EL (cell line): ENCODE measurements around the gene TULP4.
"Not testable (repeated sequence)": the region's sequence is repeated elsewhere in the genome, so short reads cannot be mapped to it uniquely, and the experiment has no call there.

Source experiments
- DNase-seq: peaks from one replicate; pipeline ENCODE4 v3.0.0-alpha.2; 2016

Gene TULP4

GRCh38 chr6:158422629-158423238 lies 110.5 kb downstream of the TULP4 start:
- no peak for DNase-seq

- DNase-seq: no peak
Measured at GRCh38 chr6:158431036-158431435, 118.8 kb downstream of the TULP4 start.

- DNase-seq: no peak
Measured at GRCh38 chr6:158431560-158431959, 119.3 kb downstream of the TULP4 start.

DNA sequence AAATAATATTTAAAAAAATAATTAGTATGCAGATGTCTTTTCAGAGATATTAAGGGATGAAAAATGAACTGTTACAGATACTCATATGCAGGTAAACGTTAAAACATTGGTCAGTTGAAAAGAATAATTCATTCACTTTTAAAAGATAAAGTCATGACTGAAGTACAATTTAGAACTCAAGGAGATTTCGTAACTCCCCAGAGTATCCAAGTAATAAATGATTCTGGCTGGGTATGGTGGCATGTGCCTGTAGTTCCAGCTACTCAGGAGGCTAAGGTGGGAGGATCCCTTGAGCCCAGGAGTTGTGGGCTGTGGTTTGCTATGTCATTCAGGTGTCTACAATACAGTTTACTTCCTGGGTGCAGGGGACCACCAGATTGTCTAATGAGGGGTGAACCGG lies 125.3 kb downstream of the TULP4 start:
- no peak for DNase-seq

DNA sequence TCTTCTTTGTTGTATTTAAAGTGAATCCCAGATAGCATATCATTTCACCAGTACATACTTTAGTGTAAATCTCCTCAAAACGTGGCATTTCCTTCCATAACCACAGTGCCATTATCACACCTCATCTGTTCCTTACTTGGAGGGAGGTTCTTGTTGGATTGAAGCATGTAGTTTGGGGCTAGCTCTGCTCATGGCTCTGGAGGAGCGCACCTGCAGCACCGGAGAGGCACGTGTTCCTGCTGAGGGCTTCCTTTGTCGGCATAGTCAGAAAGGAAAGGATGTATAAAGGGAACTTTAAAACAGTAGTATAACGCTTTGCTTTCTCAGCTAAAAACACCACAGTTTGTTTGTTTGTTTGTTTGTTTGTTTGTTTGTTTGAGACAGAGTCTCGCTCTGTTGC lies 126.0 kb downstream of the TULP4 start:
- DNase-seq: no peak

- no peak for DNase-seq
Measured at GRCh38 chr6:158439255-158439654, 127.0 kb downstream of the TULP4 start.

GRCh38 chr6:158441716-158442215 lies 129.5 kb downstream of the TULP4 start:
- no peak for DNase-seq

DNA sequence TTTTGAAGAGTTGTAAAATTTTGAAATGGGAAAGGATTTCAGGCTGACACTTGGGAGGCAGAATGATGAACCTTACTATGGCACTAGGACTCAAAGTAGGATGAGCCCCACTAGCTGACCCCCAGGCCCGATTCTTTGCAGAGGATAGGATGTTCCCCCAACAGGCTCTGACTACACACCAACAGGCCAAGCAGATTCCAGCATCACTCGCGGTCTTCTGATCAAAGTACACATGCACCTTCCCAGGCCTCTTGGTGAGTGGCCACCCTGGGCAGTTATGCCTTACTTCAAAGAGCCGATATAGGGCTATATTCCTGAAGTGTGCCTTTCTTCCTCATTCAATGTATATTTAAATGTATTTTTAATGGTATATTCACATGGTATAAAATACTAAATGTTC lies 130.0 kb downstream of the TULP4 start:
- DNase-seq: no peak

- no peak for DNase-seq
Measured at GRCh38 chr6:158445426-158446085, 133.3 kb downstream of the TULP4 start.

GRCh38 chr6:158448856-158449255 lies 136.6 kb downstream of the TULP4 start:
- no peak for DNase-seq

DNA sequence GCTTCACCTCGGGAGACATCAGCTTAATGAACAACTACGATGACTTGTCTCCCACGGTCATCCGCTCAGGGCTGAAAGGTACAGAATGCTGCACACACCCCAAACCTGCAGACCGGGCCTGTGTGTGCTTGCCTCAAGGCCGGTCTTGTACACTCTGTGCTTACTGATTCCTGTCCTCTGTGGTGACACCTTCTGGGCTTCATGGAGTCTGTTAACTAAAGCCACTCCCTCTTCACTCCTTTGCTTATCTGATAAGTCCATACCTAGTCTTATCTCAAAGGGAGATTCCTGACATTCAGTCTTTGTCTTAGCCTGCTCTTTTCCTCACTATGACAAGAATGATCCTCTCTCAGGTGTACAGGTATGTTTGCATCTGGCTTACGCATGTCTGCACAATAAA lies 139.9 kb downstream of the TULP4 start:
- DNase-seq: no peak

DNA sequence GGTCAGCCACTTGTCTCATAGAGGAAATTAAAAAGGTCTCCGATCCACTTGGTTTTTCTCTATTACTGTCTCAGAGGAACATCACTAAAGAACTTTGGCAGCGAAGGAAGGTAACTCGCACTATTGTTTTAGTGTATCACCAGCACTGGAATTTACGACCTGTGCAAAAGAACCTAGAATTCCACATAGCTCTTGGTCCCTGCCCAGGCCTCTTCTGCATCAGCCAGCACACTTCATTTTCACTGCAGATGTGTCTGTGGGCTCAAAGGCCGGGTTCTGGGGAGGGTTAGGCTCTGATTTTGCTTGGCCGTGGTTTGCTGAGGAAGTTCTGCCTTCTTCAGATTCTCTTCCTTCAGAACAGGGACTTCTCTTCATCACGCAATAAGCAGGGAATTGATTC lies 144.9 kb downstream of the TULP4 start:
- no peak for DNase-seq

GRCh38 chr6:158457616-158458278 lies 145.5 kb downstream of the TULP4 start:
- DNase-seq: peak; percentile 38

DNA sequence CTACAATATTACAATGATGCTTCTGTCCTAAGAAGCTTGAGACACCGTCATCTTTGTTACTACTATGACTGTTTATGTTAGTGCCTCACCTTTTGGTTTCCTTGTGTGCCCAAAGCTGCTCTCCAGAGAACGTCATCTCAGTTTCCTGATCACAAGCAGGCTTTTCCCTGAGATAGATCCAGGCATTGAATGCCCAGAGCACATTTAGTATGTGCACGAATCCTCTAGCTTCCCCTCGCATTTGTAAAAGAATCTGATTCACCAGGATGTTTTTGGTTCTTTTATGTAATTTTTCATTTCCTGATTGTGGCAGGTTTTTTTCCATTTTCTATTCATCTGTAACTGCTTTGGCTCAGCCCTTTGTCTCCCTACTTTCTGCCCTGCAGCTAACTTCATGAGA lies 147.5 kb downstream of the TULP4 start:
- DNase-seq: no peak

DNA sequence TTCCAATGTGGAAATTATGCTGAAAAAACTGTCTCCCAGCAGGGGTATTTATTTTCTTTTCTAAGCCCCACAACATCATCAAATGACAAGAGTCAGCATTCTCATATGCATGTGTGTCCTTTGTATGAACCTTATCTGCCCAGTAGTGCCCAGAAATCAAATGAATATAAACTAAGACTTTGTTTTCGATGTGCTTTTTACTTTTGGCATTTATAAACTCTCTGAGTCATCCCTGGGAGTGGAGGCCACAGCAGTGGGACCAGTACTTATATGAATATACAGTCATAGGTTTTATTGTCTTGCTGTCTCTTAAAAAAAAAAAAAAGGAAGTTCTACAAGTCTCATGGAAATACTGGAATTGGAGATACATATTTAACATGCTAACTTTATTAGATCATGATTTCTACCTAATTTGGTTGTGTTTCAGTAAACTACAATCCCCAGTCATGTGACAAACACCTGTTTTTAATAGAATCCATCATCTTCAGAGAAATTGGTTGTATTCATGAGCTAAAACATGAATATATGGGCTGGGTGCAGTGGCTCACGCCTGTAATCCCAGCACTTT lies 148.4 kb downstream of the TULP4 start:
- peak; percentile 67 for DNase-seq

DNA sequence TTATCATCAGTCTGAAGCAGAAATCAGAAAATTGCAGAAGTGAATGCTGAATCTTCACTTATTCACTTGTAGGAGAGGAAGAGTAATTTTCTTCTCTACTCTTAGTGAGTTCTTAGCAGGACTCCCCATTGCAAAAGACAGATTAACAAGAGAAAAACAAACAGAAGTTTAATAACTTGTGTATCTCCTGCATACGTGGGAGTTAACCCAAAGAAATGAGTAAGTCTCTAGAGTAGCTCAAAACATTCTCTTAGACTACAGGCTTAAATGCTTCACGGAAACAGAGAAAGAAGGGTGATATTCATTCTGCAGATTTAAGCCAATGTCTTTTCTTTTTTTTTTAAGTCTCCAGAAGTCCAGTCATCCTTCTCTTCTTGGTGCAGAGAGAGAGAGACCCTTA lies 149.7 kb downstream of the TULP4 start:
- no peak for DNase-seq

DNA sequence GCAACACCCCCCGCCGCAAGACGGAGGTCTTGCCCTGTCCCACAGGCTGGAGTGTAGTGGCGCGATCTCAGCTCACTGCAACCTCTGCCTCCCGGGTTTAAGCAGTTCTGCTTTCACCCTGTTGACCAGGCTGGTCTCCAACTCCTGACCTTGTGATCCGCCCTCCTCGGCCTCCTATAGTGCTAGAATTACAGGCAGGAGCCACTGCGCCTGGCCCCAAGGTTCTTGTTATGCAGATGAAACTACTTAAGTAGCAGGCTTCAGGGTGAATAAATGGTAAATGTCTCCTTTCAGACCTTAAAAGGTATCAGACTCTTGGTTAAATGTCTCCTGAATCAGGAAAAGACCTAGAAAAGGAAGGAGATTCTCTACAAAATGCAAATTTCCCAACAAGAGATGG lies 152.2 kb downstream of the TULP4 start:
- no peak for DNase-seq

GRCh38 chr6:158465257-158465656 lies 153.0 kb downstream of the TULP4 start:
- DNase-seq: no peak

DNA sequence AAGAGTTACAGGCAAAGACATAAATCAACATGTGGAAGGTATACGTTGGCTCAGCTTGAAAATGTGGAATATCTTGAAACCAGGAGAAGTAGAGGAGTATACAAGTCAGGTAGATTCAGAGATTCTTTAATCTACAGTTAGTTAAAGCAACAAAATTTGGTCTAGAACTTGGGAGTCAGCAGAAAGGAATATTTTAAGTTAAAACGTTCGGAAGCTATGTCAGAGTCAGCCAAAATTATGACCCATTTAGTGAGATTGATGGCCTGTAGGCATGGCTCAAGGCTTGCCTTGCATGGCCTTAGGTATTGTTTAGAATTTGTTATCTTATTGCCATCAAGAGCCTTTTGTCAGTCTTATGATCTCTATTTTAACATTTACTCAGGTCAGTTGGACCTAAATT lies 153.5 kb downstream of the TULP4 start:
- DNase-seq: no peak

DNA sequence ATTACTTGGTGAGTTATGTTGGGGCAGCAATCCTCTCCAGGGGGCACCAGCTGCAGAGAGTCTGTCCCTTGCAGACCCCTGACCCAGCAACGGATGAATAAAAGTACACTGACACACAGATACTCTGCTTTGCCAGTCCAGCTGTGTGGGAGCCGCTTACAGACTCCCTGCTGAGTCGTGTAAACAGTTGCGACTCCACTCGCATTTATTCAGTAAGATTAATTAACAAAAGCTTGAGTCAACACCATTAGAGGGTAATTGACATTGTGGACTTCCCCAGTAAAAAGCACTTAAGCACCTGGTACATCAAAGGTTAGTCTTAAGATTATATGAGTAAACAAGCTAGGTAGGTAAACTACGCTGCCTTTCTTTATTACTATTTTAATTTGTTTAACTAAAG lies 155.7 kb downstream of the TULP4 start:
- no peak for DNase-seq

DNA sequence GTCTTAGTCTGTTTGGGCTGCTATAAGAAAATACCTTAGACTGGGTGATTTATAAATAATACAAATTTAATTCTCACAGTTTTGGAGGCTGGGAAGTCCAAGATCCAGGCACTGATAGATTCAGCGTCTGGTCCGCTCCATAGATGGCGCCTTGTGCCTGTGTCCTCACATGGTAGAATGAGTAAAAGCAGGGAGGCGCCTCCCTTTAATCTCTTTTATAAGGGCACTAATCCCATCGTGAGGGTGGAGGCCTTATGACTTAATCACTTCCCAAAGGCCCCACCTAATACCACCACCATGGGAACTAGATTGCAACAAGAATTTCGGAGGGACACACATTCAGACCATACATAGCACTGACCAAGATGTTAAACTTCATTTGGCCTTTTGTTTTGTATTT lies 156.4 kb downstream of the TULP4 start:
- DNase-seq: peak; percentile 13

DNA sequence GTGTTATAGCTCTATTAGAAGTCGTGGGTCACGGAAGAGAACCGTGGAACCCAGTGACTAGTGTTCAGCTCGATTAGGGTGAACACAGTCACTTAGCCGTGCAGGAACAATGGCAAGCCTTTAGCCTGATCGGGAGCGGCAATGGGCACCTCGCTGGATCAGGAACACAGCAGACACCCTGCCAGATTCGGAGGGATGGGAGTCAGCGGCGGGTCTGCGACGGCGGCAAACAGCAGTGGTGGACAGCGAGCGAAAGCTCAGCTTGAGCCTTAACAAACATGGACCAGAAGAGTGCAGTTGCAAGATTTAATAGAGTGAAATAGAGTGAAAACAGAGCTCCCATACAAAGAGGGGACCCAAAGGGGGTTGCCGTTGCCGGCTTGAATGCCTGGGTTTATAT lies 157.8 kb downstream of the TULP4 start:
- not testable (repeated sequence) for DNase-seq

DNA sequence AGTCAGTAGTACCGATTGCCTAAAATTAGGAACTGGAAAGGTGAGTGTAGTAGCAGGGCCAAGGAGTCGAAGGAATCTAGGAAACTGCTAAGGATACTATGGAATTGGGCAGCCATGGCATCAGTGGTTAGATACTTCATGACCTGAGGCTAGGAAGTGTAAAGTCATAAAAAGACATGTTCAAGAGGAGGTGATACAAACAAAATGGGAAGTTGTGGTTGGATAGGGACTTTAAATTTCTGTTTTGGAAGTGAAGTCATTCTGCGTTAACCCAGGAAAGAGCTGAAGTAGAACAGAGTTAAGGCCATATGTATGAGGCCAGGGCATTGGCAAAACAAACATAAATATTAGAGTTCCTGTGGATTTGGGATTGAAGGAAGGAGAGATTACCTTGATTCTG lies 159.1 kb downstream of the TULP4 start:
- DNase-seq: no peak

- DNase-seq: no peak
Measured at GRCh38 chr6:158472447-158472846, 160.2 kb downstream of the TULP4 start.
